Liver (tissue), 9 donors: ENCODE data around the gene MAML3. TPM values are rescaled to one million over a fixed set of nuclear protein-coding genes. Genes with fewer than 3 reads are reported as not detected.
A peak's percentile ranks its signal among the peaks of the same experiment; 100 is the strongest.

Experiments used
- DNase-seq: peaks from one replicate; pipeline ENCODE4 v3.0.0-alpha.2; 2017; ENCODE audit warnings: low spot score
- H3K27ac ChIP-seq, 2 donors: one replicate each; pipeline ENCODE4 v1.7.0; 2013; ENCODE audit warnings: inconsistent platforms in 2 of 2, low read length in 2 of 2, control low read depth in 1 of 2, low read depth in 1 of 2, mild to moderate bottlenecking in 1 of 2
- H3K27me3 ChIP-seq, 4 donors: one replicate each; pipeline versions ENCODE4 v1.6.1 to v1.7.0; 2013; ENCODE audit warnings: low read length in 3 of 4, inconsistent platforms in 1 of 4, mild to moderate bottlenecking in 1 of 4, moderate library complexity in 1 of 4; ENCODE audit not compliant: control insufficient read depth in 4 of 4, insufficient read depth in 4 of 4
- H3K36me3 ChIP-seq, 4 donors: one replicate each; pipeline versions ENCODE4 v1.6.1 to v1.7.0; 2013; ENCODE audit warnings: low read length in 3 of 4, mild to moderate bottlenecking in 3 of 4, low read depth in 1 of 4, moderate library complexity in 1 of 4; ENCODE audit not compliant: control insufficient read depth in 4 of 4, insufficient read depth in 3 of 4
- H3K4me1 ChIP-seq, 4 donors: one replicate each; pipeline versions ENCODE4 v1.6.1 to v1.7.0; 2013; ENCODE audit warnings: low read length in 3 of 4, mild to moderate bottlenecking in 3 of 4, moderate library complexity in 1 of 4; ENCODE audit not compliant: control insufficient read depth in 4 of 4, insufficient read depth in 4 of 4
- H3K4me3 ChIP-seq, 3 donors: one replicate each; pipeline versions ENCODE4 v1.6.1 to v1.7.0; 2013; ENCODE audit warnings: low read length in 3 of 3, control low read depth in 1 of 3, low read depth in 1 of 3, mild to moderate bottlenecking in 1 of 3
- H3K9ac ChIP-seq, 2 donors: one replicate each; pipeline ENCODE4 v1.7.0; 2013; ENCODE audit warnings: low read length in 2 of 2, mild to moderate bottlenecking in 2 of 2, moderate library complexity in 2 of 2, control low read depth in 1 of 2, low read depth in 1 of 2
- H3K9me3 ChIP-seq, 4 donors: one replicate each; pipeline versions ENCODE4 v1.6.1 to v1.7.0; 2013; ENCODE audit warnings: low read length in 3 of 4; ENCODE audit not compliant: control insufficient read depth in 4 of 4
- FOXA1 ChIP-seq: IDR thresholded peaks from 2 replicates; pipeline ENCODE4 v1.6.1; 2016; ENCODE audit warnings: antibody characterized with exemption
- FOXA2 ChIP-seq: IDR thresholded peaks from 2 replicates; pipeline ENCODE4 v1.6.1; 2016; ENCODE audit warnings: antibody characterized with exemption
- GABPA ChIP-seq, 2 donors: IDR thresholded peaks in 1 of 2; conservative IDR thresholded peaks in 1 of 2; 2 replicates each; pipeline ENCODE4 v1.6.1; 2016; ENCODE audit warnings: antibody characterized with exemption in 2 of 2, mild to moderate bottlenecking in 1 of 2, moderate library complexity in 1 of 2
- HNF4G ChIP-seq: IDR thresholded peaks from 2 replicates; pipeline ENCODE4 v1.6.1; 2016; ENCODE audit warnings: antibody characterized with exemption
- JUND ChIP-seq, 2 donors: IDR thresholded peaks; 2 replicates each; pipeline ENCODE4 v1.6.1; 2016; ENCODE audit warnings: antibody characterized with exemption in 2 of 2
- NR2F2 ChIP-seq: IDR thresholded peaks from 2 replicates; pipeline ENCODE4 v1.6.1; 2016; ENCODE audit warnings: antibody characterized with exemption
- RAD21 ChIP-seq, 2 donors: IDR thresholded peaks; 2 replicates each; pipeline ENCODE4 v1.6.1; 2016; ENCODE audit warnings: antibody characterized with exemption in 2 of 2, mild to moderate bottlenecking in 2 of 2
- RXRA ChIP-seq, 2 donors: IDR thresholded peaks; 2 replicates each; pipeline ENCODE4 v1.6.1; 2017 to 2018; ENCODE audit warnings: antibody characterized with exemption in 2 of 2, mild to moderate bottlenecking in 1 of 2
- SP1 ChIP-seq: IDR thresholded peaks from 2 replicates; pipeline ENCODE4 v1.6.1; 2018; ENCODE audit warnings: antibody characterized with exemption, mild to moderate bottlenecking
- YY1 ChIP-seq: IDR thresholded peaks from 2 replicates; pipeline ENCODE4 v1.6.1; 2016; ENCODE audit warnings: antibody characterized with exemption, mild to moderate bottlenecking
- WGBS: extraction: QIAGEN DNeasy Blood & Tissue Kit; methylation state at CpG from one replicate; pipeline ENCODE4 v1.1.7; 2013; 5-methylcytosine and 5-hydroxymethylcytosine counted together
- polyA plus RNA-seq, 2 donors: library from polyadenylated mRNA; stranded (reverse) in 1 of 2; unstranded in 1 of 2; fragments of 200-250 nt in 1 of 2; fragments of >200 nt in 1 of 2; fragmentation: Nextera tagmentation in 1 of 2; extraction: Ambion mirVana in 1 of 2; gene quantifications; one replicate each; pipeline versions ENCODE4 v1.2.1 to v1.2.3, GENCODE V29; 2013 to 2015
- total RNA-seq, 2 donors: library from RNA; depleted of rRNA; stranded (reverse); fragments of >200 nt; gene quantifications; one replicate each; pipeline ENCODE4 v1.2.3, GENCODE V29; 2014
- TF ChIP-seq, protein P1 (sequence below): IDR thresholded peaks from 2 replicates; pipeline ENCODE4 v1.6.1; 2016; ENCODE audit warnings: antibody characterized with exemption
- TF ChIP-seq, protein P2 (sequence below): IDR thresholded peaks from 2 replicates; pipeline ENCODE4 v1.6.1; 2016; ENCODE audit warnings: antibody characterized with exemption, mild to moderate bottlenecking
- TF ChIP-seq, protein P3 (sequence below): IDR thresholded peaks from 2 replicates; pipeline ENCODE4 v1.6.1; 2016; ENCODE audit warnings: antibody characterized with exemption
- donor health status: healthy.
- donor health status: healthy.
- donor health status: healthy.
- donor health status: healthy.
- donor health status: healthy.

MAML3 gene
- total and polyA plus RNA-seq, 4 donors, result 1.3 to 4.3 (median 2.7) TPM

DNA sequence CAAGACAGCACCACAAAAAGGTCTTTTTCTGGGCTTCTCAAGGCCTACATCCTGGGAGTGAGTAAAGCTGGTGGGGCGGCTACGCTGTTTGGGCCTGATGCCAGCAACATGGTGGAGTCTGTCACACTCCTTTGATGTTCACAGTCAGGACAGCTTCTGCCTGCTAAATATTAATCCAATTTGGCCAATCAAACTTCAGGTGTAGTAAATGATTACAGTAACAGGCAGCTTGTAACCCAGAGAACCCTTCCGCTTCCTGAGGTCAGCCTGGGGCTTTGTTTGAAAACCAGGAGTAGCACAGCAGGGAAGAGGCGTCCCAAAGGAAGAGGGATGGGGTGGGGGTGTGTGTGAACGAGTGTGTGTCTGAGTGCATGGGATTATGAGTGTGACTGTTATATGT, 220.4 kb downstream of the MAML3 start:
- 52% methylated on average over 5 of the region's 5 CpGs for WGBS
- DNase-seq, result no peak
- Histone ChIP-seq H3K9ac (no peak overlapping the region), H3K27ac (no peak overlapping the region), H3K36me3 (no peaks in the 10 kb centered on the region), H3K9me3 (no peaks in the 10 kb centered on the region), H3K4me1 (peaks cover 0 to 4% (median 0%) of the 10 kb centered on the region in 4 donors), H3K4me3 (no peak overlapping the region), H3K27me3 (no peaks in the 10 kb centered on the region)
- TF ChIP-seq, protein P1, sequence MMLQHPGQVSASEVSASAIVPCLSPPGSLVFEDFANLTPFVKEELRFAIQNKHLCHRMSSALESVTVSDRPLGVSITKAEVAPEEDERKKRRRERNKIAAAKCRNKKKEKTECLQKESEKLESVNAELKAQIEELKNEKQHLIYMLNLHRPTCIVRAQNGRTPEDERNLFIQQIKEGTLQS, result no peak
- peak in 1 of 2 donors; percentile 33 for TF ChIP-seq RAD21 (IDR thresholded peaks at IDR 0.05)
- peak in 1 of 2 donors; percentile 51 for TF ChIP-seq RXRA (IDR thresholded peaks at IDR 0.05)

DNA sequence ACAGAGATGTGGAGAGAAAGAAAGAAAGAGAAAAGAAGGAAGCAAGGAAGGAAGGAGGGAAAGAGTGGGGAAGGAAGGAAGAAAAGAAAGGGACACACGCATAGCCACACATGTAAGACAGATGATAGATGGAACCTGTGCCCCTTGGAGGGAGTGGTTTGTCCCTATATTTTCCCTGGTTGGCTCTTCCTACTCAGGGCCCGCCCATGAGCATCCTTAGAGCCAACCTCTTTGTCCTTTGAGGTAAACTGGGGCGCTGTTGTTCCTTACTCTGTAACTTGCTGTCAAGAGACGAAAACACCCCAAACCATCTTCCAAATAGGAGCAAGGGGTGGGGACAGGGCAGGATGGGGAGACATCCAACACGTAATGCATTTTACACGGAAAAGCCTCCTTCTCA, 220.9 kb downstream of the MAML3 start:
- TF ChIP-seq JUND (IDR thresholded peaks at IDR 0.05) (no peak), HNF4G (no peak), FOXA1 (no peak), YY1 (no peak), GABPA (IDR thresholded peaks at IDR 0.05 in 1 of 2, conservative IDR thresholded peaks at IDR 0.05 in 1 of 2) (no peak), FOXA2 (no peak), SP1 (no peak)
- TF ChIP-seq, protein P2, sequence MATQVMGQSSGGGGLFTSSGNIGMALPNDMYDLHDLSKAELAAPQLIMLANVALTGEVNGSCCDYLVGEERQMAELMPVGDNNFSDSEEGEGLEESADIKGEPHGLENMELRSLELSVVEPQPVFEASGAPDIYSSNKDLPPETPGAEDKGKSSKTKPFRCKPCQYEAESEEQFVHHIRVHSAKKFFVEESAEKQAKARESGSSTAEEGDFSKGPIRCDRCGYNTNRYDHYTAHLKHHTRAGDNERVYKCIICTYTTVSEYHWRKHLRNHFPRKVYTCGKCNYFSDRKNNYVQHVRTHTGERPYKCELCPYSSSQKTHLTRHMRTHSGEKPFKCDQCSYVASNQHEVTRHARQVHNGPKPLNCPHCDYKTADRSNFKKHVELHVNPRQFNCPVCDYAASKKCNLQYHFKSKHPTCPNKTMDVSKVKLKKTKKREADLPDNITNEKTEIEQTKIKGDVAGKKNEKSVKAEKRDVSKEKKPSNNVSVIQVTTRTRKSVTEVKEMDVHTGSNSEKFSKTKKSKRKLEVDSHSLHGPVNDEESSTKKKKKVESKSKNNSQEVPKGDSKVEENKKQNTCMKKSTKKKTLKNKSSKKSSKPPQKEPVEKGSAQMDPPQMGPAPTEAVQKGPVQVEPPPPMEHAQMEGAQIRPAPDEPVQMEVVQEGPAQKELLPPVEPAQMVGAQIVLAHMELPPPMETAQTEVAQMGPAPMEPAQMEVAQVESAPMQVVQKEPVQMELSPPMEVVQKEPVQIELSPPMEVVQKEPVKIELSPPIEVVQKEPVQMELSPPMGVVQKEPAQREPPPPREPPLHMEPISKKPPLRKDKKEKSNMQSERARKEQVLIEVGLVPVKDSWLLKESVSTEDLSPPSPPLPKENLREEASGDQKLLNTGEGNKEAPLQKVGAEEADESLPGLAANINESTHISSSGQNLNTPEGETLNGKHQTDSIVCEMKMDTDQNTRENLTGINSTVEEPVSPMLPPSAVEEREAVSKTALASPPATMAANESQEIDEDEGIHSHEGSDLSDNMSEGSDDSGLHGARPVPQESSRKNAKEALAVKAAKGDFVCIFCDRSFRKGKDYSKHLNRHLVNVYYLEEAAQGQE, result no peak
- TF ChIP-seq, protein P3, sequence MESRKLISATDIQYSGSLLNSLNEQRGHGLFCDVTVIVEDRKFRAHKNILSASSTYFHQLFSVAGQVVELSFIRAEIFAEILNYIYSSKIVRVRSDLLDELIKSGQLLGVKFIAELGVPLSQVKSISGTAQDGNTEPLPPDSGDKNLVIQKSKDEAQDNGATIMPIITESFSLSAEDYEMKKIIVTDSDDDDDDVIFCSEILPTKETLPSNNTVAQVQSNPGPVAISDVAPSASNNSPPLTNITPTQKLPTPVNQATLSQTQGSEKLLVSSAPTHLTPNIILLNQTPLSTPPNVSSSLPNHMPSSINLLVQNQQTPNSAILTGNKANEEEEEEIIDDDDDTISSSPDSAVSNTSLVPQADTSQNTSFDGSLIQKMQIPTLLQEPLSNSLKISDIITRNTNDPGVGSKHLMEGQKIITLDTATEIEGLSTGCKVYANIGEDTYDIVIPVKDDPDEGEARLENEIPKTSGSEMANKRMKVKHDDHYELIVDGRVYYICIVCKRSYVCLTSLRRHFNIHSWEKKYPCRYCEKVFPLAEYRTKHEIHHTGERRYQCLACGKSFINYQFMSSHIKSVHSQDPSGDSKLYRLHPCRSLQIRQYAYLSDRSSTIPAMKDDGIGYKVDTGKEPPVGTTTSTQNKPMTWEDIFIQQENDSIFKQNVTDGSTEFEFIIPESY, result no peak
- TF ChIP-seq, protein P1, result no peak
- no peak for DNase-seq
- H3K9me3 ChIP-seq, result no peaks in the 10 kb centered on the region
- no peaks in the 10 kb centered on the region for H3K36me3 ChIP-seq
- 94% methylated on average over 6 of the region's 6 CpGs for WGBS
- H3K4me1 ChIP-seq, result peaks cover 0 to 4% (median 0%) of the 10 kb centered on the region in 4 donors
- no peaks in the 10 kb centered on the region for H3K27me3 ChIP-seq
- H3K9ac ChIP-seq, result no peak overlapping the region
- H3K4me3 ChIP-seq, result no peak overlapping the region
- no peak overlapping the region for H3K27ac ChIP-seq

DNA sequence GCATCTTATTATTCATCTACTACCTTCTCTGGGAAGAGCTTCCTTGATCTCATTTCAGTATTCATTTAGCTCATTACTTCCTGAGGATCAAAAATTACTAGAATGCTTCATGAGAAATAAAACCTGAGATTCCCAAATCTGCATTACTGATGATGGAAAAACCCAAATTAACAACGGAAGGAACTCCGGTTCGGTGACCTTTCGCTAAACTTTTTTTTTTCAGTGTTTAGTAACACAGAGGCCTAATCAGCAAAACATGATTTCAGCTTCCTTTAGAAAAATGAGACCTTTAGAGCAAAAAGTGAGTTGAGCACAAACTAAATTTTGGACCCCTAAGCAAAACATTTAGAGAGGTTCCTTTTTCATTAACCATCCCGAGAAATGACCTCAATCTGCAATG, 229.2 kb downstream of the MAML3 start:
- TF ChIP-seq RAD21 (IDR thresholded peaks at IDR 0.05) (peak; percentile 5 to 39), NR2F2 (peak; percentile 83), RXRA (IDR thresholded peaks at IDR 0.05) (peak; percentile 14 to 53), FOXA2 (no peak), SP1 (peak; percentile 37)
- TF ChIP-seq, protein P1, result no peak
- no peak overlapping the region for H3K4me3 ChIP-seq
- peak overlapping the region in 1 of 2 donors; percentile 16 for H3K27ac ChIP-seq

More for the DNA sequence above, 229.2 kb downstream of the MAML3 start:
- Histone ChIP-seq H3K4me1 (peaks cover 14 to 53% (median 43%) of the 10 kb centered on the region in 4 donors), H3K9me3 (no peaks in the 10 kb centered on the region), H3K9ac (no peak overlapping the region), H3K27me3 (no peaks in the 10 kb centered on the region), H3K36me3 (no peaks in the 10 kb centered on the region)
- 51% methylated on average over 5 of the region's 5 CpGs for WGBS
- DNase-seq, result no peak
